ENCODE data around the gene ZNF41.

ZNF41 gene

DNA sequence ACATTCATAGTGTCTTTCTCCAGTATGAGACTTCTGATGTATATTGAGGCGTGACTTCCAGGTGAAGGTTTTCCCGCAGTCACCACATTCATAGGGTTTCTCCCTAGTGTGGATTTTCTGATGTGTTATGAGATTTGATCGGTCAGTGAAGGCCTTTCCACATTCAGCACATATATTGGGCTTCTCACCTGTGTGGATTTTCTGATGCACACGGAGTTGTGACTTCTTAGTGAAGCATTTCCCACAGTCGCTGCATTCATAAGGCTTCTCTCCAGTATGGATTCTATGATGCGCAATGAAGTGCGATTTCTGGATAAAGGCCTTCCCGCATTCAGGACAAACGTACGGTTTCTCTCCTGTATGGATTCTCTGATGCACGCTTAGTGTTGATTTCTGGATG lies 35.4 kb downstream of the ZNF41 start:
- no peak overlapping the region for H3K4me3 ChIP-seq (ENCODE audit: control insufficient read depth, low read depth, low read length)
- TF ChIP-seq, protein P1, sequence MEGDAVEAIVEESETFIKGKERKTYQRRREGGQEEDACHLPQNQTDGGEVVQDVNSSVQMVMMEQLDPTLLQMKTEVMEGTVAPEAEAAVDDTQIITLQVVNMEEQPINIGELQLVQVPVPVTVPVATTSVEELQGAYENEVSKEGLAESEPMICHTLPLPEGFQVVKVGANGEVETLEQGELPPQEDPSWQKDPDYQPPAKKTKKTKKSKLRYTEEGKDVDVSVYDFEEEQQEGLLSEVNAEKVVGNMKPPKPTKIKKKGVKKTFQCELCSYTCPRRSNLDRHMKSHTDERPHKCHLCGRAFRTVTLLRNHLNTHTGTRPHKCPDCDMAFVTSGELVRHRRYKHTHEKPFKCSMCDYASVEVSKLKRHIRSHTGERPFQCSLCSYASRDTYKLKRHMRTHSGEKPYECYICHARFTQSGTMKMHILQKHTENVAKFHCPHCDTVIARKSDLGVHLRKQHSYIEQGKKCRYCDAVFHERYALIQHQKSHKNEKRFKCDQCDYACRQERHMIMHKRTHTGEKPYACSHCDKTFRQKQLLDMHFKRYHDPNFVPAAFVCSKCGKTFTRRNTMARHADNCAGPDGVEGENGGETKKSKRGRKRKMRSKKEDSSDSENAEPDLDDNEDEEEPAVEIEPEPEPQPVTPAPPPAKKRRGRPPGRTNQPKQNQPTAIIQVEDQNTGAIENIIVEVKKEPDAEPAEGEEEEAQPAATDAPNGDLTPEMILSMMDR (IDR thresholded peaks at IDR 0.05; ENCODE audit: control insufficient read depth, insufficient read depth, low read depth, low read length, missing control alignments) = no peak
- no peak for DNase-seq (ENCODE audit: low read depth)

DNA sequence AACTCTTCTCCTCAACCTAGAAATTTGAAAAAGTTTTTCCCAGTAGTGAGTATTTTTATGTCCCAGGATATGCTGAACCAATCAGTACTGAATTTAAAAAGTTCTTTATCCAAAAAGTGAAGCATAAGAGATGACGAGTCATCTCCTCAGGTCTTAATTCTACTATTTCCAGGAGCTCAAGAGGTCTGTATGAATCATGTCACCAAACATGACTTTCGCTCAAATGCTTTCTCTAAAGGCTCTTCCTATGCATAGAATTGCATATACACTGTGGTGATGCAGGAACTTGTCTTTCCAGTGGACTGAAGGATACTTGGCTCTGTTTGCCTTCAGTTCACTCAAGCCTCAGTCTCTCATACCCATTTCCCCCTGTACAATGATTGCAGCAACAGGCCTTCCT lies 36.1 kb downstream of the ZNF41 start:
- TF ChIP-seq, protein P1 (IDR thresholded peaks at IDR 0.05; ENCODE audit: control insufficient read depth, insufficient read depth, low read depth, low read length, missing control alignments) = no peak

DNA sequence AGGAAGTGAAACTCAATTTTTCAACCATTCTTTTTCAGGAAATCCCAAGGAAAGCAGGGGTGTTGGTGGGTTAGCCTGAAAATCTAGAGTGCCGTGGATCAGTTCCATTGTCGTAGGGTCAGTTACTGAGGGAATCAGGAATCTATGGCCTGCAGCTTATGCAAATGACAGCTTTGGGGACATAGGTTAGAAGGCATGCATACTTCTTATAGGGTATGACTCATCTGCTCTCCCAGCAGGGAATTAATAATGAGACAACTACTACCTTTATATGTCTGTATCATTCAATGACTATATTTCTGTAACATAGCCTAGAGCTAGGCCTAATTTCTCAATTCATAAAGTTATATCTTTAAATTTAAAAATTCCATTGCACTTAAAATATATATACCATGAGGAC lies 36.6 kb downstream of the ZNF41 start:
- no peak overlapping the region for H3K4me3 ChIP-seq (ENCODE audit: control insufficient read depth, low read depth, low read length)
- TF ChIP-seq, protein P1 (IDR thresholded peaks at IDR 0.05; ENCODE audit: control insufficient read depth, insufficient read depth, low read depth, low read length, missing control alignments) = no peak
- DNase-seq (ENCODE audit: low read depth) = no peak

More for the DNA sequence above, 36.1 kb downstream of the ZNF41 start:
- no peak for DNase-seq (ENCODE audit: low read depth)
- no peak overlapping the region for H3K4me3 ChIP-seq (ENCODE audit: control insufficient read depth, low read depth, low read length)

DNA sequence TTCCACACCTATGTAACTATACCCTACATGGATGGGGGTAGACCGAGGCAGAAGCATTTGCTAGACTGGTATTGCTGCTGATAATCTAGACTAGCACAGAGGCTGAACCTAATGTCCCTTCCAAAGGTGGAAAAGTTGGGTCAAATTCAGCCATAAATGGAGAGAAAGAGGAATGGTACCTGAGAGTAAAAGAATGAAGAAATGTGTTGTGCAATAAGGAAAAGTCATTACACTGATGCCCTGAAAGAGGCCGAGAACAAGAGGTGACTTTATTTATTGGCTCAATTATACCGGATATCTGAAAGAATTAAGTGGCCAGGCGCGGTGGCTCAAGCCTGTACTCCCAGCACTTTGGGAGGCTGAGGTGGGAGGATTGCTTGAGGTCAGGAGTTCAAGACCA lies 52.1 kb downstream of the ZNF41 start:
- DNase-seq (ENCODE audit: low read depth) = no peak
- no peak overlapping the region for H3K4me3 ChIP-seq (ENCODE audit: control insufficient read depth, low read depth, low read length)
- TF ChIP-seq, protein P1 (IDR thresholded peaks at IDR 0.05; ENCODE audit: control insufficient read depth, insufficient read depth, low read depth, low read length, missing control alignments) = no peak

DNA sequence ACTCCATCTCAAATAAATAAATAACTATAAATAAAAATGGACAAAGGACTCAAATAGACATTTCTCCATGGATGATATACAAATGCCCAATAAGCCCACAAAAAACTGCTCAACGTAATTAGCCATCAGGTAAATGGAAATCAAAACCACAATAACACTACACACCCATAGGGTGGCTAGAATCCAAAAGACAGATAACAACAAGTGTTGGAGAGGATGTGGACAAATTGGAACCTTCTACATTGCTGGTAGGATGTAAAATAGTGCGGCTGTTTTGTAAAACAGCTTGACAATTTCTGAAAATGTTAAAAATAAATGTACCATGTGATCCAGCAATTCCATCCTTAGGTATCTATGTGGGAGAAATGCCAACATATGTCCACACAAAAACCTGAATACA lies 60.6 kb downstream of the ZNF41 start:
- no peak overlapping the region for H3K4me3 ChIP-seq (ENCODE audit: control insufficient read depth, low read depth, low read length)
- DNase-seq (ENCODE audit: low read depth) = no peak
- TF ChIP-seq, protein P1 (IDR thresholded peaks at IDR 0.05; ENCODE audit: control insufficient read depth, insufficient read depth, low read depth, low read length, missing control alignments) = no peak

DNA sequence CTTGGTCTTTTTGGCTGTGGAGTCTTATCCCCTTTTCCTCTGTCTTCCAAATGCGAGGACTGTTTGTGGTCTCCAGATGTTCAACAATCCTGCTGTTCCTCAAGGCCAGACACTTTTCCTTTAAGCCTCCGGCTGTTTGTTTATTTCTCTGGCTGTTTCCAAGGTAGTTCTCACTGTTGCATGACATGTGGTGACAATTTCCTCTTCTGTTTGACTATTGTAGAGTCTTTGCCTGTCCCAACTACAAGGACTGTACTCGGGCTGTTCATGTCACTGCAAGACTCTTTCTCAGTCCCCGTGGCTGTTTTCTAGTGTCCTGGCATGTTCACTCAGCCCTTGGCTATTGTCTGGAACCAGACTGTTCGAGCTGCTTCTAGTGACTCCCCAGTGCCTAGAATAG lies 62.1 kb downstream of the ZNF41 start:
- DNase-seq (ENCODE audit: low read depth) = no peak
- H3K4me3 ChIP-seq (ENCODE audit: control insufficient read depth, low read depth, low read length) = no peak overlapping the region
- TF ChIP-seq, protein P1 (IDR thresholded peaks at IDR 0.05; ENCODE audit: control insufficient read depth, insufficient read depth, low read depth, low read length, missing control alignments) = no peak

DNA sequence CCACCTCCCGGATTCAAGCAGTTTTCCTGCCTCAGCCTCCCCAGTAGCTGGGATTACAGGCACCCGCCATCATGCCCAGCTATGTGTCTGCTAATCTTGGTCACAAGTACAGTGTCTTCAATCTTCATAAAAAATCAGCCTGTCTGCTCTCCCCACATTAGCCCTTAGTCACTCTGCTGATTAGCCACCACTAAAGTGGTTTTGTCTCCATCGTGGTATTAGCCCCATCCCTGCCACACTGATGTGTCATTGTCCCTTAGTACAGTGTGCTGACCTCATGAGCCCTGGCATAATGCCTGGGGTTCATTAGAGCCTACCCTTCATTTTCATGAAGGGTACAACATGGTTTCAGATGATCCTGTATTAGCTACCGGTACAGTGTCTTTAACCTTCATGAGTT lies 62.8 kb downstream of the ZNF41 start:
- no peak overlapping the region for H3K4me3 ChIP-seq (ENCODE audit: control insufficient read depth, low read depth, low read length)
- TF ChIP-seq, protein P1 (IDR thresholded peaks at IDR 0.05; ENCODE audit: control insufficient read depth, insufficient read depth, low read depth, low read length, missing control alignments) = no peak
- DNase-seq (ENCODE audit: low read depth) = no peak

Data from AG09309 (cell line).